Hepatocyte (in vitro differentiated cells): Measurements from ENCODE around the gene CAPN13. TPM values are rescaled to one million over a fixed set of nuclear protein-coding genes. Genes with fewer than 3 reads are reported as not detected.

Experiments
- DNase-seq: peaks from one replicate; pipeline ENCODE4 v3.0.0-alpha.2; 2016; ENCODE audit warnings: low spot score
- H2AFZ ChIP-seq: fragments of 200-600 bp; sonication (generic); 2 replicates; pipeline ENCODE4 v1.6.0; 2016; ENCODE audit warnings: antibody characterized with exemption, mild to moderate bottlenecking
- H3K27ac ChIP-seq: fragments of 200-600 bp; sonication (generic); 2 replicates; pipeline ENCODE4 v1.5.1; 2016; ENCODE audit warnings: mild to moderate bottlenecking
- H3K27me3 ChIP-seq: fragments of 200-600 bp; sonication (generic); 2 replicates; pipeline ENCODE4 v1.6.1; 2016
- H3K36me3 ChIP-seq: fragments of 200-600 bp; sonication (generic); replicated peaks from 2 replicates; pipeline ENCODE4 v1.5.1; 2016; ENCODE audit warnings: low read depth; ENCODE audit not compliant: insufficient read depth
- H3K4me1 ChIP-seq: fragments of 200-600 bp; sonication (generic); 2 replicates; pipeline ENCODE4 v1.5.1; 2016; ENCODE audit warnings: mild to moderate bottlenecking, moderate library complexity; ENCODE audit not compliant: insufficient read depth
- H3K4me2 ChIP-seq: fragments of 200-600 bp; sonication (generic); 2 replicates; pipeline ENCODE4 v1.6.0; 2016
- H3K4me3 ChIP-seq: fragments of 200-600 bp; sonication (generic); 2 replicates; pipeline ENCODE4 v1.5.1; 2016; ENCODE audit warnings: mild to moderate bottlenecking
- H3K79me2 ChIP-seq: fragments of 200-600 bp; sonication (generic); 2 replicates; pipeline ENCODE4 v1.6.0; 2017; ENCODE audit warnings: mild to moderate bottlenecking
- H3K9me2 ChIP-seq: fragments of 200-600 bp; sonication (generic); replicated peaks from 2 replicates; pipeline ENCODE4 v1.6.0; 2017; ENCODE audit warnings: mild to moderate bottlenecking; ENCODE audit not compliant: insufficient read depth
- H3K9me3 ChIP-seq: fragments of 200-600 bp; sonication (generic); 2 replicates; pipeline ENCODE4 v1.5.1; 2016; ENCODE audit warnings: low read depth, mild to moderate bottlenecking
- H4K20me1 ChIP-seq: fragments of 200-600 bp; sonication (generic); 2 replicates; pipeline ENCODE4 v1.6.0; 2016; ENCODE audit warnings: mild to moderate bottlenecking; ENCODE audit not compliant: insufficient read depth, poor library complexity, severe bottlenecking
- EZH2 ChIP-seq: fragments of 200-600 bp; sonication (generic); IDR thresholded peaks from 2 replicates; pipeline ENCODE4 v1.6.1; 2016; ENCODE audit warnings: antibody characterized with exemption, mild to moderate bottlenecking, borderline replicate concordance
- EZH2phosphoT487 ChIP-seq: fragments of 200-600 bp; sonication (generic); IDR thresholded peaks from one replicate; pipeline ENCODE4 v1.6.1; 2018; ENCODE audit warnings: antibody characterized with exemption, mild to moderate bottlenecking, low read depth, moderate library complexity; ENCODE audit not compliant: unreplicated experiment, severe bottlenecking
- WGBS: methylation state at CpG from one replicate; pipeline ENCODE4 v1.1.6; 2016; ENCODE audit warnings: low lambda C conversion rate; ENCODE audit errors: missing lambda C conversion rate; 5-methylcytosine and 5-hydroxymethylcytosine counted together
- polyA plus RNA-seq: library from polyadenylated mRNA; unstranded; fragments of >200 nt; fragmentation: Nextera tagmentation; extraction: Ambion mirVana; gene quantifications from 2 replicates; pipeline ENCODE4 v1.2.1, GENCODE V29; 2016
- total RNA-seq: library from RNA; depleted of rRNA; stranded (reverse); fragments of >200 nt; gene quantifications from 2 replicates; pipeline ENCODE4 v1.2.3, GENCODE V29; 2014
- TF ChIP-seq, protein P1 (sequence below): fragments of 200-600 bp; sonication (generic); IDR thresholded peaks from 2 replicates; pipeline ENCODE4 v1.5.1; 2016; ENCODE audit warnings: antibody characterized with exemption, mild to moderate bottlenecking; ENCODE audit not compliant: poor library complexity

CAPN13 gene
- total and polyA plus RNA-seq, 2 experiments from 2014 or later = 5.9 to 6.0 TPM

GRCh38 chr2:30789670-30790210 lies 17.5 kb downstream of the CAPN13 start:
- H3K27ac ChIP-seq = no peak overlapping the region
- DNase-seq = no peak
- no peaks in the 10 kb centered on the region for H3K9me2 ChIP-seq
- TF ChIP-seq EZH2phosphoT487 = no peak
- TF ChIP-seq EZH2 = no peak
- TF ChIP-seq, protein P1, sequence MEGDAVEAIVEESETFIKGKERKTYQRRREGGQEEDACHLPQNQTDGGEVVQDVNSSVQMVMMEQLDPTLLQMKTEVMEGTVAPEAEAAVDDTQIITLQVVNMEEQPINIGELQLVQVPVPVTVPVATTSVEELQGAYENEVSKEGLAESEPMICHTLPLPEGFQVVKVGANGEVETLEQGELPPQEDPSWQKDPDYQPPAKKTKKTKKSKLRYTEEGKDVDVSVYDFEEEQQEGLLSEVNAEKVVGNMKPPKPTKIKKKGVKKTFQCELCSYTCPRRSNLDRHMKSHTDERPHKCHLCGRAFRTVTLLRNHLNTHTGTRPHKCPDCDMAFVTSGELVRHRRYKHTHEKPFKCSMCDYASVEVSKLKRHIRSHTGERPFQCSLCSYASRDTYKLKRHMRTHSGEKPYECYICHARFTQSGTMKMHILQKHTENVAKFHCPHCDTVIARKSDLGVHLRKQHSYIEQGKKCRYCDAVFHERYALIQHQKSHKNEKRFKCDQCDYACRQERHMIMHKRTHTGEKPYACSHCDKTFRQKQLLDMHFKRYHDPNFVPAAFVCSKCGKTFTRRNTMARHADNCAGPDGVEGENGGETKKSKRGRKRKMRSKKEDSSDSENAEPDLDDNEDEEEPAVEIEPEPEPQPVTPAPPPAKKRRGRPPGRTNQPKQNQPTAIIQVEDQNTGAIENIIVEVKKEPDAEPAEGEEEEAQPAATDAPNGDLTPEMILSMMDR = no peak
- H3K9me3 ChIP-seq = no peaks in the 10 kb centered on the region
- H3K79me2 ChIP-seq = no peaks in the 10 kb centered on the region
- no peaks in the 10 kb centered on the region for H4K20me1 ChIP-seq
- H3K4me3 ChIP-seq = no peak overlapping the region
- H3K27me3 ChIP-seq = no peaks in the 10 kb centered on the region
- no peak overlapping the region for H2AFZ ChIP-seq
- no peak overlapping the region for H3K4me2 ChIP-seq
- no peaks in the 10 kb centered on the region for H3K36me3 ChIP-seq
- WGBS = 70% methylated on average over 4 of the region's 4 CpGs
- no peaks in the 10 kb centered on the region for H3K4me1 ChIP-seq

- Histone ChIP-seq H3K9me2 (no peaks in the 10 kb centered on the region), H3K27ac (no peak overlapping the region)
- WGBS = 77% methylated on average over 12 of the region's 12 CpGs
Observed at GRCh38 chr2:30786923-30787685, 20.1 kb downstream of the CAPN13 start.

DNA sequence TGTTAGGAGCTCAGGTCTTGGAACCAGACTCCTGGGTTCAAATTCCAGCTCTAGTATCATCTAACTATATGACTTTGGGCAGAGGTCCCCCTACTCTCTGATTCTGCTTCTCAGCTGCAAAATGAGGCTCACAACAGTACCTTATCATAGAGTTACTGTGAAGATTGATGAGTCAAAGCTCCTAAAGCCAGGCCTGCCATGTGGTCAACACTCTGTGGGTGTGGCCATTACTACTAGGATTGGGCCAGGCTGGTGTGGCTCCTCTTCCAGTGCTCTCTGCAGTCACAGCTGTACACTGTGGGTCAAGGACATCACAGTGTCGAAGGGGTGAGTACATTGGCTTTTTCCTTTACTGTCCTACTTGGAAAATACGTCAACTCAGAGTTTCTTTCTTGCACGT lies 22.6 kb downstream of the CAPN13 start:
- TF ChIP-seq EZH2phosphoT487 (no peak), EZH2 (no peak)
- TF ChIP-seq, protein P1 = no peak
- Histone ChIP-seq H3K9me3 (no peaks in the 10 kb centered on the region), H3K4me1 (peaks cover 5% of the 10 kb centered on the region), H3K36me3 (no peaks in the 10 kb centered on the region), H3K27ac (no peak overlapping the region), H2AFZ (no peak overlapping the region), H4K20me1 (no peaks in the 10 kb centered on the region), H3K27me3 (no peaks in the 10 kb centered on the region), H3K9me2 (no peaks in the 10 kb centered on the region), H3K79me2 (no peaks in the 10 kb centered on the region), H3K4me3 (no peak overlapping the region), H3K4me2 (no peak overlapping the region)
- 96% methylated on average over 3 of the region's 3 CpGs for WGBS
- no peak for DNase-seq

More at GRCh38 chr2:30786923-30787685, 20.1 kb downstream of the CAPN13 start:
- Histone ChIP-seq H3K36me3 (no peaks in the 10 kb centered on the region), H3K79me2 (no peaks in the 10 kb centered on the region), H3K4me2 (no peak overlapping the region), H3K4me1 (peaks cover 5% of the 10 kb centered on the region), H3K9me3 (no peaks in the 10 kb centered on the region), H4K20me1 (no peaks in the 10 kb centered on the region), H2AFZ (no peak overlapping the region), H3K27me3 (no peaks in the 10 kb centered on the region), H3K4me3 (no peak overlapping the region)
- TF ChIP-seq EZH2phosphoT487 (no peak), EZH2 (no peak)
- TF ChIP-seq, protein P1 = no peak
- DNase-seq = no peak
